K562 (cell line): Measurements from ENCODE around the gene VDR. TPM values are rescaled to one million over a fixed set of nuclear protein-coding genes. Genes with fewer than 3 reads are reported as not detected.

Source experiments
- DACH1 ChIP-seq: fragments of 450-650 bp; IDR thresholded peaks from 2 replicates; pipeline ENCODE4 v1.6.1; 2018; ENCODE audit not compliant: partially characterized antibody
- ELF1 ChIP-seq: fragments of 200-800 bp; sonication (Bioruptor generic); IDR thresholded peaks from 2 replicates; pipeline ENCODE4 v1.6.1; 2016; ENCODE audit warnings: missing genetic modification characterization, missing compliant biosample characterization
- L3MBTL2 ChIP-seq: fragments of 450-650 bp; IDR thresholded peaks from 2 replicates; pipeline ENCODE4 v1.6.1; 2016; ENCODE audit warnings: mild to moderate bottlenecking, moderate library complexity
- NR2C2 ChIP-seq, 2 experiments: fragments of 200-800 bp in 1 of 2; sonication (Bioruptor generic) in 1 of 2; sonication (generic) in 1 of 2; formaldehyde crosslinking in 1 of 2; IDR thresholded peaks; 2 replicates each; pipeline versions ENCODE4 v1.6.1 to v1.8.0; 2016 to 2022; ENCODE audit warnings: mild to moderate bottlenecking in 1 of 2, missing compliant biosample characterization in 1 of 2, missing genetic modification characterization in 1 of 2, missing genetic modification reagents in 1 of 2
- RAD21 ChIP-seq, 2 experiments: fragments of 250-450 bp in 1 of 2; fragments of 450-650 bp in 1 of 2; sonication (Bioruptor Pico) in 1 of 2; formaldehyde crosslinking in 1 of 2; IDR thresholded peaks in 1 of 2; conservative IDR thresholded peaks in 1 of 2; 2 replicates each; pipeline versions ENCODE4 v1.4.0 to v1.8.0; 2020 to 2022; ENCODE audit warnings: mild to moderate bottlenecking in 2 of 2, moderate library complexity in 1 of 2
- RBBP5 ChIP-seq: fragments of 200-600 bp; sonication (generic); IDR thresholded peaks from 2 replicates; pipeline ENCODE4 v1.6.1; 2012; ENCODE audit warnings: borderline replicate concordance, mild to moderate bottlenecking, low read length, control low read depth, inconsistent platforms; ENCODE audit not compliant: insufficient read depth, poor library complexity, severe bottlenecking
- SRF ChIP-seq, 2 experiments: fragments of 250-450, 450-650 bp in 1 of 2; sonication (Bioruptor Pico) in 1 of 2; sonication (generic) in 1 of 2; formaldehyde crosslinking; IDR thresholded peaks; 2 replicates each; pipeline versions ENCODE4 v1.5.0 to v1.5.1; 2020 to 2022; ENCODE audit warnings: mild to moderate bottlenecking in 1 of 2, missing genetic modification reagents in 1 of 2
- TCF3 ChIP-seq: sonication (generic); formaldehyde crosslinking; IDR thresholded peaks from 2 replicates; pipeline ENCODE4 v1.4.0; 2020; ENCODE audit warnings: mild to moderate bottlenecking, missing genetic modification reagents
- TEAD2 ChIP-seq: fragments of 450-650 bp; IDR thresholded peaks from 2 replicates; pipeline ENCODE4 v1.6.1; 2016; ENCODE audit warnings: missing genetic modification characterization, control low read depth, missing compliant biosample characterization
- THAP7 ChIP-seq: fragments of 250-450 bp; sonication (Bioruptor Pico); IDR thresholded peaks from 2 replicates; pipeline ENCODE4 v1.5.0; 2021
- polyA plus RNA-seq, 8 experiments: library from polyadenylated mRNA; depleted of rRNA in 4 of 8; stranded (reverse) in 5 of 8; unstranded in 3 of 8; fragments of >200 nt; fragmentation: Nextera tagmentation in 2 of 8; fragmentation: Illumina TruSeq in 1 of 8; extraction: Ambion mirVana in 2 of 8; extraction: Trizol in 1 of 8; gene quantifications; 2 replicates each; pipeline versions ENCODE4 v1.2.1 to v1.2.3, GENCODE V29; 2011 to 2014; ENCODE audit warnings: inconsistent platforms in 1 of 8, missing spikeins in 1 of 8
- total RNA-seq, 7 experiments: library from RNA; depleted of rRNA in 6 of 7; stranded (reverse); fragments of >200 nt in 6 of 7; fragmentation: Illumina TruSeq in 2 of 7; extraction: Trizol in 2 of 7; gene quantifications; 2 replicates each; pipeline versions ENCODE4 v1.2.1 to v1.2.3, GENCODE V29; 2011 to 2021; ENCODE audit warnings: low replicate concordance in 1 of 7
- TF ChIP-seq, protein P1 (sequence below): fragments of 450-650 bp; formaldehyde crosslinking; IDR thresholded peaks from 2 replicates; pipeline ENCODE4 v1.4.0; 2020; ENCODE audit warnings: mild to moderate bottlenecking, moderate library complexity
- TF ChIP-seq, protein P2 (sequence below), 2 experiments: fragments of 450-650 bp; formaldehyde crosslinking in 1 of 2; IDR thresholded peaks; 2 replicates each; pipeline versions ENCODE4 v1.4.0 to v1.6.1; 2014 to 2020; ENCODE audit warnings: mild to moderate bottlenecking in 2 of 2, borderline replicate concordance in 1 of 2, low read depth in 1 of 2

Gene VDR
- total and polyA plus RNA-seq, 9 of the 15 experiments (the other 6 are each of a cell fraction or from before 2014, with no cell fraction given): 0.61 to 4.8 (median 2.0) TPM

- TF ChIP-seq THAP7 (CRISPR knock-in tag) (no peak), NR2C2 (CRISPR knock-in tag; IDR thresholded peaks at IDR 0.05) (no peak), NR2C2 (tag; IDR thresholded peaks at IDR 0.05) (peak; percentile 37; the same call in 1 of the 2 replicates), SRF (CRISPR knock-in tag; IDR thresholded peaks at IDR 0.05) (no peak), TCF3 (CRISPR knock-in tag) (no peak), RBBP5 (no peak), DACH1 (peak; percentile 8), RAD21 (CRISPR knock-in tag; conservative IDR thresholded peaks at IDR 0.05 in 1 of 2, IDR thresholded peaks at IDR 0.05 in 1 of 2) (peak; percentile 89 to 96), ELF1 (tag) (peak; percentile 61), L3MBTL2 (peak; percentile 51), TEAD2 (tag) (no peak)
- TF ChIP-seq, protein P1, sequence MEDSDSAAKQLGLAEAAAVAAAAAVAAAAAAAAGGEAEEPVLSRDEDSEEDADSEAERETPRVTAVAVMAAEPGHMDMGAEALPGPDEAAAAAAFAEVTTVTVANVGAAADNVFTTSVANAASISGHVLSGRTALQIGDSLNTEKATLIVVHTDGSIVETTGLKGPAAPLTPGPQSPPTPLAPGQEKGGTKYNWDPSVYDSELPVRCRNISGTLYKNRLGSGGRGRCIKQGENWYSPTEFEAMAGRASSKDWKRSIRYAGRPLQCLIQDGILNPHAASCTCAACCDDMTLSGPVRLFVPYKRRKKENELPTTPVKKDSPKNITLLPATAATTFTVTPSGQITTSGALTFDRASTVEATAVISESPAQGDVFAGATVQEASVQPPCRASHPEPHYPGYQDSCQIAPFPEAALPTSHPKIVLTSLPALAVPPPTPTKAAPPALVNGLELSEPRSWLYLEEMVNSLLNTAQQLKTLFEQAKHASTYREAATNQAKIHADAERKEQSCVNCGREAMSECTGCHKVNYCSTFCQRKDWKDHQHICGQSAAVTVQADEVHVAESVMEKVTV (CRISPR knock-in tag): peak; percentile 84
- TF ChIP-seq, protein P2, sequence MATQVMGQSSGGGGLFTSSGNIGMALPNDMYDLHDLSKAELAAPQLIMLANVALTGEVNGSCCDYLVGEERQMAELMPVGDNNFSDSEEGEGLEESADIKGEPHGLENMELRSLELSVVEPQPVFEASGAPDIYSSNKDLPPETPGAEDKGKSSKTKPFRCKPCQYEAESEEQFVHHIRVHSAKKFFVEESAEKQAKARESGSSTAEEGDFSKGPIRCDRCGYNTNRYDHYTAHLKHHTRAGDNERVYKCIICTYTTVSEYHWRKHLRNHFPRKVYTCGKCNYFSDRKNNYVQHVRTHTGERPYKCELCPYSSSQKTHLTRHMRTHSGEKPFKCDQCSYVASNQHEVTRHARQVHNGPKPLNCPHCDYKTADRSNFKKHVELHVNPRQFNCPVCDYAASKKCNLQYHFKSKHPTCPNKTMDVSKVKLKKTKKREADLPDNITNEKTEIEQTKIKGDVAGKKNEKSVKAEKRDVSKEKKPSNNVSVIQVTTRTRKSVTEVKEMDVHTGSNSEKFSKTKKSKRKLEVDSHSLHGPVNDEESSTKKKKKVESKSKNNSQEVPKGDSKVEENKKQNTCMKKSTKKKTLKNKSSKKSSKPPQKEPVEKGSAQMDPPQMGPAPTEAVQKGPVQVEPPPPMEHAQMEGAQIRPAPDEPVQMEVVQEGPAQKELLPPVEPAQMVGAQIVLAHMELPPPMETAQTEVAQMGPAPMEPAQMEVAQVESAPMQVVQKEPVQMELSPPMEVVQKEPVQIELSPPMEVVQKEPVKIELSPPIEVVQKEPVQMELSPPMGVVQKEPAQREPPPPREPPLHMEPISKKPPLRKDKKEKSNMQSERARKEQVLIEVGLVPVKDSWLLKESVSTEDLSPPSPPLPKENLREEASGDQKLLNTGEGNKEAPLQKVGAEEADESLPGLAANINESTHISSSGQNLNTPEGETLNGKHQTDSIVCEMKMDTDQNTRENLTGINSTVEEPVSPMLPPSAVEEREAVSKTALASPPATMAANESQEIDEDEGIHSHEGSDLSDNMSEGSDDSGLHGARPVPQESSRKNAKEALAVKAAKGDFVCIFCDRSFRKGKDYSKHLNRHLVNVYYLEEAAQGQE (IDR thresholded peaks at IDR 0.05; ENCODE audit: borderline replicate concordance): peak; percentile 92
- TF ChIP-seq, protein P2 (CRISPR knock-in tag; IDR thresholded peaks at IDR 0.05; ENCODE audit: low read depth): no peak
These were observed 67.3 kb downstream of the VDR start (continued) for GRCh38 chr12:47837190-47838171.
